WTC11 (cell line): ENCODE data around the gene ZNF487. TPM values are rescaled to one million over a fixed set of nuclear protein-coding genes. Genes with fewer than 3 reads are reported as not detected.
"Not testable (repeated sequence)": the region's sequence is repeated elsewhere in the genome, so short reads cannot be mapped to it uniquely, and the experiment has no call there.

Source experiments
- ATAC-seq: fragments of 200-7000 bp; cut with Tn5 transposase; 2 replicates; pipeline ENCODE4 v1.10.0; 2021; ENCODE audit warnings: mild to moderate bottlenecking, moderate library complexity
- CTCF ChIA-PET: fragments of 300-600 bp; sonication (Branson Sonifier 250); formaldehyde crosslinking; loops from one replicate; lab custom pipeline; 2021; ENCODE audit warnings: antibody characterized with exemption; lab: Charles Lee
- POLR2A ChIA-PET: fragments of 350-600 bp; sonication (Branson Sonifier 250); formaldehyde crosslinking; loops from one replicate; lab custom pipeline; 2021; ENCODE audit warnings: antibody characterized with exemption; lab: Charles Lee
- DNase-seq: peaks from one replicate; pipeline ENCODE4 v3.0.0; 2021; ENCODE audit warnings: low spot score
- H3K27ac Mint-ChIP-seq: 2 replicates; pipeline ENCODE4 v1.8.0; 2021; ENCODE audit warnings: mixed read lengths
- H3K27me3 Mint-ChIP-seq: 2 replicates; pipeline ENCODE4 v1.8.0; 2021; ENCODE audit warnings: low read depth, mild to moderate bottlenecking, moderate library complexity, mixed read lengths
- H3K36me3 Mint-ChIP-seq: 2 replicates; pipeline ENCODE4 v1.8.0; 2021; ENCODE audit warnings: mixed read lengths
- H3K4me1 Mint-ChIP-seq: 2 replicates; pipeline ENCODE4 v1.8.0; 2022; ENCODE audit warnings: mixed read lengths
- H3K4me3 Mint-ChIP-seq: 2 replicates; pipeline ENCODE4 v1.8.0; 2021; ENCODE audit warnings: mild to moderate bottlenecking, moderate library complexity, mixed read lengths
- H3K9me3 Mint-ChIP-seq: 2 replicates; pipeline ENCODE4 v1.8.0; 2021; ENCODE audit warnings: mixed read lengths
- ARID4B ChIP-seq: sonication (generic); formaldehyde crosslinking; IDR thresholded peaks from 2 replicates; pipeline ENCODE4 v1.8.0; 2023; ENCODE audit warnings: missing genetic modification reagents, mild to moderate bottlenecking, borderline replicate concordance
- CREM ChIP-seq: sonication (generic); formaldehyde crosslinking; IDR thresholded peaks from 2 replicates; pipeline ENCODE4 v1.8.1; 2022; ENCODE audit warnings: mild to moderate bottlenecking, missing genetic modification reagents, moderate library complexity
- CTCF ChIP-seq: fragments of 200-600 bp; IDR thresholded peaks from 2 replicates; pipeline ENCODE4 v1.8.0; 2022; ENCODE audit warnings: antibody characterized with exemption
- E2F1 ChIP-seq: sonication (generic); formaldehyde crosslinking; IDR thresholded peaks from 2 replicates; pipeline ENCODE4 v1.8.0; 2022; ENCODE audit warnings: mild to moderate bottlenecking, missing genetic modification reagents
- E2F5 ChIP-seq: sonication (generic); formaldehyde crosslinking; IDR thresholded peaks from 2 replicates; pipeline ENCODE4 v1.8.1; 2022; ENCODE audit warnings: mild to moderate bottlenecking, moderate library complexity, missing genetic modification reagents
- ELF4 ChIP-seq: sonication (generic); formaldehyde crosslinking; IDR thresholded peaks from 2 replicates; pipeline ENCODE4 v1.8.1; 2022; ENCODE audit warnings: low read depth, mild to moderate bottlenecking, moderate library complexity, missing genetic modification reagents
- EMX1 ChIP-seq: fragments of 250-450 bp; sonication (Bioruptor Pico); IDR thresholded peaks from 2 replicates; pipeline ENCODE4 v1.8.0; 2021; ENCODE audit warnings: mild to moderate bottlenecking
- ETV6 ChIP-seq: sonication (generic); formaldehyde crosslinking; IDR thresholded peaks from 2 replicates; pipeline ENCODE4 v1.8.1; 2022; ENCODE audit warnings: mild to moderate bottlenecking, missing genetic modification reagents
- FOXK1 ChIP-seq: sonication (generic); formaldehyde crosslinking; IDR thresholded peaks from 2 replicates; pipeline ENCODE4 v1.8.0; 2022; ENCODE audit warnings: mild to moderate bottlenecking, moderate library complexity, missing genetic modification reagents
- KAT7 ChIP-seq: sonication (generic); formaldehyde crosslinking; IDR thresholded peaks from 2 replicates; pipeline ENCODE4 v1.8.1; 2023; ENCODE audit warnings: missing genetic modification reagents, mild to moderate bottlenecking, borderline replicate concordance
- MAX ChIP-seq: sonication (generic); formaldehyde crosslinking; IDR thresholded peaks from 2 replicates; pipeline ENCODE4 v1.8.0; 2022; ENCODE audit warnings: mild to moderate bottlenecking, missing genetic modification reagents
- MLX ChIP-seq: sonication (generic); formaldehyde crosslinking; IDR thresholded peaks from 2 replicates; pipeline ENCODE4 v1.8.1; 2023; ENCODE audit warnings: mild to moderate bottlenecking, missing genetic modification reagents, moderate library complexity
- NFE2L1 ChIP-seq: sonication (generic); formaldehyde crosslinking; IDR thresholded peaks from 2 replicates; pipeline ENCODE4 v1.8.1; 2023; ENCODE audit warnings: missing genetic modification reagents
- NR2C2 ChIP-seq: sonication (generic); formaldehyde crosslinking; IDR thresholded peaks from 2 replicates; pipeline ENCODE4 v1.8.0; 2022; ENCODE audit warnings: mild to moderate bottlenecking, missing genetic modification reagents
- PREB ChIP-seq: sonication (generic); formaldehyde crosslinking; IDR thresholded peaks from 2 replicates; pipeline ENCODE4 v1.8.1; 2022; ENCODE audit warnings: mild to moderate bottlenecking, missing genetic modification reagents, moderate library complexity, borderline replicate concordance
- SOX15 ChIP-seq: fragments of 250-450 bp; sonication (Bioruptor Pico); IDR thresholded peaks from 2 replicates; pipeline ENCODE4 v1.9.0; 2021; ENCODE audit warnings: mild to moderate bottlenecking
- TEAD1 ChIP-seq: sonication (generic); formaldehyde crosslinking; IDR thresholded peaks from 2 replicates; pipeline ENCODE4 v1.8.0; 2022; ENCODE audit warnings: mild to moderate bottlenecking, missing genetic modification reagents
- TP53 ChIP-seq: sonication (generic); formaldehyde crosslinking; IDR thresholded peaks from 2 replicates; pipeline ENCODE4 v1.8.1; 2023; ENCODE audit warnings: mild to moderate bottlenecking, missing genetic modification reagents
- ZBTB21 ChIP-seq: sonication (generic); formaldehyde crosslinking; IDR thresholded peaks from 2 replicates; pipeline ENCODE4 v1.8.1; 2023; ENCODE audit warnings: mild to moderate bottlenecking, missing genetic modification reagents, borderline replicate concordance
- ZNF121 ChIP-seq: sonication (generic); formaldehyde crosslinking; IDR thresholded peaks from 2 replicates; pipeline ENCODE4 v1.8.0; 2023; ENCODE audit warnings: missing genetic modification reagents
- ZNF232 ChIP-seq: sonication (generic); formaldehyde crosslinking; IDR thresholded peaks from 2 replicates; pipeline ENCODE4 v1.8.0; 2022; ENCODE audit warnings: mild to moderate bottlenecking, missing genetic modification reagents
- ZNF416 ChIP-seq: fragments of 250-450 bp; sonication (Bioruptor Pico); IDR thresholded peaks from 2 replicates; pipeline ENCODE4 v1.9.0; 2021; ENCODE audit warnings: mild to moderate bottlenecking, inconsistent platforms
- ZNF423 ChIP-seq: fragments of 250-450 bp; sonication (Bioruptor Pico); IDR thresholded peaks from 2 replicates; pipeline ENCODE4 v2.1.2; 2022; ENCODE audit warnings: mild to moderate bottlenecking, moderate library complexity
- total RNA-seq: library from RNA; stranded (reverse); gene quantifications from 3 replicates; pipeline ENCODE4 v1.2.3, GENCODE V29; 2021

ZNF487 gene
- total RNA-seq, 1 experiment from 2014 or later = 2.3 TPM

GRCh38 chr10:43424416-43424815 lies 12.5 kb upstream of the ZNF487 start:
- ATAC-seq = no peak
- DNase-seq = no peak
- H3K4me3 Mint-ChIP-seq = no peak overlapping the region
- H3K9me3 Mint-ChIP-seq = peaks cover 8% of the 10 kb centered on the region
- H3K36me3 Mint-ChIP-seq = peaks cover 14% of the 10 kb centered on the region
- ChIA-PET CTCF (no interaction called here), POLR2A (no interaction called here)
- H3K4me1 Mint-ChIP-seq = peaks cover 6% of the 10 kb centered on the region
- no peak overlapping the region for H3K27ac Mint-ChIP-seq
- TF ChIP-seq NFE2L1 (CRISPR knock-in tag) (no peak), NR2C2 (CRISPR knock-in tag) (no peak), MAX (CRISPR knock-in tag) (no peak), ZNF416 (no peak), KAT7 (CRISPR knock-in tag) (no peak), E2F5 (no peak), MLX (CRISPR knock-in tag) (no peak), TEAD1 (CRISPR knock-in tag) (no peak), CREM (no peak)
- peaks cover 20% of the 10 kb centered on the region for H3K27me3 Mint-ChIP-seq

- POLR2A ChIA-PET, ATAC-seq: not testable (repeated sequence)
- CTCF ChIA-PET = interaction anchor here (0.7 kb wide), 1 partner anchor 12 kb away, joined by 6 read pairs; no protein-coding TSS in a partner anchor
These were observed 10.4 kb upstream of the ZNF487 start for GRCh38 chr10:43426476-43426875.

GRCh38 chr10:43427166-43427825 lies 9.6 kb upstream of the ZNF487 start:
- no peaks in the 10 kb centered on the region; the same call in 1 of the 2 replicates for H3K27me3 Mint-ChIP-seq
- no peak overlapping the region for H3K4me3 Mint-ChIP-seq
- H3K4me1 Mint-ChIP-seq = no peaks in the 10 kb centered on the region
- peaks cover 3% of the 10 kb centered on the region; the same call in 1 of the 2 replicates for H3K36me3 Mint-ChIP-seq
- CTCF ChIA-PET = no interaction called here
- H3K9me3 Mint-ChIP-seq = peaks cover 4% of the 10 kb centered on the region
- POLR2A ChIA-PET = interaction anchor here (0.7 kb wide), 1 partner anchor 1791 kb away, joined by 3 read pairs; no protein-coding TSS in a partner anchor
- DNase-seq (no peak), ATAC-seq (no peak)
- H3K27ac Mint-ChIP-seq = no peak overlapping the region
- no peak for TF ChIP-seq CTCF
- no peak for TF ChIP-seq ARID4B (CRISPR knock-in tag)
- TF ChIP-seq PREB = no peak
- no peak for TF ChIP-seq ZNF121 (CRISPR knock-in tag)
- TF ChIP-seq SOX15 (CRISPR knock-in tag) = no peak
- TF ChIP-seq EMX1 (CRISPR knock-in tag) = no peak
- TF ChIP-seq ZNF232 (CRISPR knock-in tag) = no peak
- TF ChIP-seq FOXK1 (CRISPR knock-in tag) = no peak
- no peak for TF ChIP-seq E2F1
- no peak for TF ChIP-seq ZBTB21
- TF ChIP-seq ELF4 (CRISPR knock-in tag) = no peak
- TF ChIP-seq ZNF423 (CRISPR knock-in tag) = no peak
- no peak for TF ChIP-seq TP53 (CRISPR knock-in tag)
- no peak for TF ChIP-seq ETV6 (CRISPR knock-in tag)
- TF ChIP-seq NFE2L1 (CRISPR knock-in tag) = no peak

More at GRCh38 chr10:43426476-43426875, 10.4 kb upstream of the ZNF487 start:
- not testable (repeated sequence) for H3K27ac Mint-ChIP-seq, H3K27me3 Mint-ChIP-seq, H3K4me3 Mint-ChIP-seq, H3K9me3 Mint-ChIP-seq, H3K4me1 Mint-ChIP-seq, DNase-seq
- H3K36me3 Mint-ChIP-seq = peaks cover 10% of the 10 kb centered on the region
